K562 (cell line): ENCODE measurements around the gene DUS1L.

ENCODE experiments used
- ATF7 ChIP-seq: fragments of 450-650 bp; IDR thresholded peaks from 2 replicates; pipeline ENCODE4 v1.7.1; 2014; ENCODE audit warnings: mild to moderate bottlenecking, moderate library complexity
- C11orf30 ChIP-seq: fragments of 450-650 bp; IDR thresholded peaks from 2 replicates; pipeline ENCODE4 v1.6.1; 2016; ENCODE audit warnings: low read depth, mild to moderate bottlenecking
- ELF4 ChIP-seq: fragments of 450-650 bp; formaldehyde crosslinking; IDR thresholded peaks from 2 replicates; pipeline ENCODE4 v1.4.0; 2022; ENCODE audit warnings: missing genetic modification characterization
- FOXK1 ChIP-seq: sonication (generic); formaldehyde crosslinking; IDR thresholded peaks from 2 replicates; pipeline ENCODE4 v1.8.0; 2022; ENCODE audit warnings: missing genetic modification reagents, mild to moderate bottlenecking, borderline replicate concordance
- MCM5 ChIP-seq: fragments of 450-650 bp; IDR thresholded peaks from 2 replicates; pipeline ENCODE4 v1.6.1; 2016; ENCODE audit warnings: low read depth
- POLR2AphosphoS5 ChIP-seq: IDR thresholded peaks from 2 replicates; pipeline ENCODE4 v1.6.1; 2011; ENCODE audit warnings: mild to moderate bottlenecking, low read depth, low read length, moderate library complexity; ENCODE audit not compliant: control insufficient read depth, insufficient read depth
- ZNF408 ChIP-seq: fragments of 250-450 bp; sonication (Bioruptor Pico); IDR thresholded peaks from 2 replicates; pipeline ENCODE4 v1.4.0; 2020; ENCODE audit warnings: low read depth, mild to moderate bottlenecking, moderate library complexity
- ZNF668 ChIP-seq: fragments of 250-450 bp; sonication (Bioruptor Pico); IDR thresholded peaks from 2 replicates; pipeline ENCODE4 v1.8.0; 2022; ENCODE audit warnings: mild to moderate bottlenecking, inconsistent platforms
- TF ChIP-seq, protein P1 (sequence below): fragments of 450-650 bp; formaldehyde crosslinking; IDR thresholded peaks from 2 replicates; pipeline ENCODE4 v1.4.0; 2022; ENCODE audit warnings: mild to moderate bottlenecking, moderate library complexity
- TF ChIP-seq, protein P2 (sequence below), 2 experiments: fragments of 450-650 bp in 1 of 2; IDR thresholded peaks; 2 replicates each; pipeline ENCODE4 v1.6.1; 2011 to 2017; ENCODE audit warnings: low read depth in 2 of 2, antibody characterized with exemption in 1 of 2, borderline replicate concordance in 1 of 2, low read length in 1 of 2, mild to moderate bottlenecking in 1 of 2, mixed read lengths in 1 of 2; ENCODE audit not compliant: control insufficient read depth in 1 of 2
- TF ChIP-seq, protein P3 (sequence below): sonication (generic); formaldehyde crosslinking; IDR thresholded peaks from 2 replicates; pipeline ENCODE4 v1.8.0; 2022; ENCODE audit warnings: mild to moderate bottlenecking, low read depth, missing genetic modification reagents

GRCh38 chr17:82024859-82025258, 40.7 kb downstream of the DUS1L start:
- TF ChIP-seq ZNF668, result no peak
- TF ChIP-seq ZNF408, result no peak
- TF ChIP-seq, protein P1, sequence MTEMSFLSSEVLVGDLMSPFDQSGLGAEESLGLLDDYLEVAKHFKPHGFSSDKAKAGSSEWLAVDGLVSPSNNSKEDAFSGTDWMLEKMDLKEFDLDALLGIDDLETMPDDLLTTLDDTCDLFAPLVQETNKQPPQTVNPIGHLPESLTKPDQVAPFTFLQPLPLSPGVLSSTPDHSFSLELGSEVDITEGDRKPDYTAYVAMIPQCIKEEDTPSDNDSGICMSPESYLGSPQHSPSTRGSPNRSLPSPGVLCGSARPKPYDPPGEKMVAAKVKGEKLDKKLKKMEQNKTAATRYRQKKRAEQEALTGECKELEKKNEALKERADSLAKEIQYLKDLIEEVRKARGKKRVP (CRISPR knock-in tag), result no peak
- TF ChIP-seq, protein P2, sequence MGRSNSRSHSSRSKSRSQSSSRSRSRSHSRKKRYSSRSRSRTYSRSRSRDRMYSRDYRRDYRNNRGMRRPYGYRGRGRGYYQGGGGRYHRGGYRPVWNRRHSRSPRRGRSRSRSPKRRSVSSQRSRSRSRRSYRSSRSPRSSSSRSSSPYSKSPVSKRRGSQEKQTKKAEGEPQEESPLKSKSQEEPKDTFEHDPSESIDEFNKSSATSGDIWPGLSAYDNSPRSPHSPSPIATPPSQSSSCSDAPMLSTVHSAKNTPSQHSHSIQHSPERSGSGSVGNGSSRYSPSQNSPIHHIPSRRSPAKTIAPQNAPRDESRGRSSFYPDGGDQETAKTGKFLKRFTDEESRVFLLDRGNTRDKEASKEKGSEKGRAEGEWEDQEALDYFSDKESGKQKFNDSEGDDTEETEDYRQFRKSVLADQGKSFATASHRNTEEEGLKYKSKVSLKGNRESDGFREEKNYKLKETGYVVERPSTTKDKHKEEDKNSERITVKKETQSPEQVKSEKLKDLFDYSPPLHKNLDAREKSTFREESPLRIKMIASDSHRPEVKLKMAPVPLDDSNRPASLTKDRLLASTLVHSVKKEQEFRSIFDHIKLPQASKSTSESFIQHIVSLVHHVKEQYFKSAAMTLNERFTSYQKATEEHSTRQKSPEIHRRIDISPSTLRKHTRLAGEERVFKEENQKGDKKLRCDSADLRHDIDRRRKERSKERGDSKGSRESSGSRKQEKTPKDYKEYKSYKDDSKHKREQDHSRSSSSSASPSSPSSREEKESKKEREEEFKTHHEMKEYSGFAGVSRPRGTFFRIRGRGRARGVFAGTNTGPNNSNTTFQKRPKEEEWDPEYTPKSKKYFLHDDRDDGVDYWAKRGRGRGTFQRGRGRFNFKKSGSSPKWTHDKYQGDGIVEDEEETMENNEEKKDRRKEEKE (IDR thresholded peaks at IDR 0.05; ENCODE audit: borderline replicate concordance in 1 of 2, control insufficient read depth in 1 of 2, low read depth in 2 of 2, low read length in 1 of 2), result no peak
- TF ChIP-seq POLR2AphosphoS5, result no peak
- TF ChIP-seq ELF4 (CRISPR knock-in tag), result no peak
- TF ChIP-seq C11orf30, result no peak
- no peak for TF ChIP-seq FOXK1
- no peak for TF ChIP-seq ATF7
- TF ChIP-seq, protein P3, sequence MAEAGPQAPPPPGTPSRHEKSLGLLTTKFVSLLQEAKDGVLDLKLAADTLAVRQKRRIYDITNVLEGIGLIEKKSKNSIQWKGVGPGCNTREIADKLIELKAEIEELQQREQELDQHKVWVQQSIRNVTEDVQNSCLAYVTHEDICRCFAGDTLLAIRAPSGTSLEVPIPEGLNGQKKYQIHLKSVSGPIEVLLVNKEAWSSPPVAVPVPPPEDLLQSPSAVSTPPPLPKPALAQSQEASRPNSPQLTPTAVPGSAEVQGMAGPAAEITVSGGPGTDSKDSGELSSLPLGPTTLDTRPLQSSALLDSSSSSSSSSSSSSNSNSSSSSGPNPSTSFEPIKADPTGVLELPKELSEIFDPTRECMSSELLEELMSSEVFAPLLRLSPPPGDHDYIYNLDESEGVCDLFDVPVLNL, result no peak
- no peak for TF ChIP-seq MCM5
